Activated T-cell treated with anti-CD3 and anti-CD28 coated beads, Interleukin-2, amount 50 U/mL, for 48 hours (primary cell): ENCODE measurements around the gene VKORC1.

ENCODE experiments used
- DNase-seq, 2 experiments: peaks; one replicate each; pipeline ENCODE4 v3.0.0-alpha.2; 2020

The VKORC1 gene

GRCh38 chr16:31061126-31061812 is 33.3 kb downstream of the VKORC1 start:
- no peak for DNase-seq

DNA sequence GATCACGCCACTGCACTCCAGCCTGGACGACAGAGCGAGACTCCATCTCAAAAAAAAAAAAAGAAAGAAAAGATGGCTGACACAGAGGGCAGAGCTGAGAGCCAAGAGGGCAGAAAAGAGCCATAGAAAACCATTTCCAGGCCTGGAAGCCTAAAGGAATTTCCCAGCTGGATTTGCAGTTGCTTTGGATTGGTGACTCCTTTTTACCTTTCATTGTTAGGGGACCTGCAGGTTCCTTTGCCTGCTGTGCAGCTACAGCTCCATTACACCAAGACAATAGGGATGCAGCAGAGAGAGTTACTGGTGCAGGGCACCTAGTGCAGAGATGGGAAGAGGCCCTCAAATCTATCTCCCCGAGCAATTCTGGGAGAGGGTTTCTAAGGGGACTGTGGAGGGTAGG is 39.0 kb downstream of the VKORC1 start:
- DNase-seq: no peak

- peak in 1 of 2 experiments; percentile 37 for DNase-seq
Observed at GRCh38 chr16:31052114-31052513, 42.5 kb downstream of the VKORC1 start.

DNA sequence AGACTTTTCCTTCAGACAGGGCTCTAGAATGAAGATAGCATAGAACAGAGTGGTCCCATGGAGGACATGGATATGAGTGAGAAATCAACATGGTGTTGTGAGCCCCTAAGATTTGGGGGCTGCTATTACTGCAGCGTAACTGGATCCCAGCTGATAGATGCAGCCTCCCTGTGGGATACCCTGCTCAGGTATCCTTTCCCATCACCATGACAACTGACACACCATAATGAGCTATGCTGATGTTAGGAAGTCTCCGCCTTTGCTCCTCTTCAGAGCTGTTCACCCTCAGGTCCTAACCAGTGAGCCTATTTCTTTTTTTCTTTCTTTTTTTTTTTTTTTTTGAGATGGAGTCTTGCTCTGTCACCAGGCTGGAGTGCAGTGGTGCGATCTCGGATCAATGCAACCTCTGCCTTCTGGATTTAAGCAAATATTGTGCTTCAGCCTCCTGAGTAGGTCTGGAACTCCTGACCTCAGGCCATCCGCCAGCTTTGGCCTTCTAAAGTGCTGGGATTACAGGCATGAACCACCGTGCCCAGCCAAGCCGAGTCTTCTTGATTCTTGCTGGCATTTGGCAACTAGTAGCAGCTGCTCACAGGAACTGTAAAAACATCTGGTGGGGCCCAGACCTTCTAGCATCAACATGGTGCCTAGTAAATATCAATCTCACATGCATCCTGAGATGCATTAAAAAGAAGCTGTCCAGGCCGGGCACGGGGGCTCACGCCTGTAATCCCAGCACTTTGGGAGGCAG is 44.1 kb downstream of the VKORC1 start:
- no peak for DNase-seq

- no peak for DNase-seq
Observed at GRCh38 chr16:31043898-31044481, 50.6 kb downstream of the VKORC1 start.

GRCh38 chr16:31043352-31043751 is 51.2 kb downstream of the VKORC1 start:
- DNase-seq: no peak

DNA sequence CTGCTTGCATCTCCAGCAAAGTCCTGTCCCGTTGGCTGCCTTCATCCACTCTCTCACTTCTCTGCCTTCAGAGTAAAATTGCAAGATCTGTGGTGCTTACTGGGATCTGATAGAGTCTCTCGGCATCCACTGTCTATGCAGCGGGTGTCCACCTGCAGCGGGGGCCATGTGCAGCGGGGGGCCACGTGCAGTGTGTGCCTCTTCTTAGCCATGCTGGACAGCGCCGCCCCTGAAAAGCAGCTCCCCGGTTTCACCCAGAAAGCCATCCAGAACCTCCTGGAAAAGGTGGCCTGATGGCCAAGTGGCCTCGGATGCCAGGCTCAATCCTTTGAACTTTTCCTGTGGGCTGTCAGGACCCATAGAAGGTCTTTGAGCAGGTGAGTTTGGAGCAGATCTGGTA is 51.7 kb downstream of the VKORC1 start:
- no peak for DNase-seq
